ENCODE data around the gene PARP3.
"Not testable (repeated sequence)": the region's sequence is repeated elsewhere in the genome, so short reads cannot be mapped to it uniquely, and the experiment has no call there.

PARP3 gene

GRCh38 chr3:51985063-51985462 is 42.9 kb downstream of the PARP3 start:
- no peak for DNase-seq (ENCODE audit: low read depth in 2 of 2)

GRCh38 chr3:51986010-51986947 is 44.1 kb downstream of the PARP3 start:
- no peak for DNase-seq (ENCODE audit: low read depth in 2 of 2)

- no peak for DNase-seq (ENCODE audit: low read depth in 2 of 2)
These were observed 45.4 kb downstream of the PARP3 start for GRCh38 chr3:51987568-51987967.

- DNase-seq (ENCODE audit: low read depth in 2 of 2) = no peak
These were observed 46.4 kb downstream of the PARP3 start for GRCh38 chr3:51988286-51989146.

GRCh38 chr3:51990501-51990971 is 48.4 kb downstream of the PARP3 start:
- not testable (repeated sequence) for DNase-seq (ENCODE audit: low read depth in 2 of 2)

GRCh38 chr3:51992017-51992682 is 50.0 kb downstream of the PARP3 start:
- DNase-seq (ENCODE audit: low read depth in 2 of 2) = no peak

GRCh38 chr3:51993657-51994056 is 51.5 kb downstream of the PARP3 start:
- DNase-seq (ENCODE audit: low read depth in 2 of 2) = not testable (repeated sequence)

- DNase-seq (ENCODE audit: low read depth in 2 of 2) = no peak
These were observed 52.4 kb downstream of the PARP3 start for GRCh38 chr3:51994530-51994929.

- DNase-seq (ENCODE audit: low read depth in 2 of 2) = peak; percentile 82 to 87
These were observed 53.4 kb downstream of the PARP3 start, which contains the start of gene RPL29 for GRCh38 chr3:51995346-51996163. RPL29 (minus strand) TSS chr3:51995895; CDS start chr3:51995461, 434 bp downstream.

GRCh38 chr3:51997172-51997571 is 55.0 kb downstream of the PARP3 start:
- DNase-seq (ENCODE audit: low read depth in 2 of 2) = no peak

- no peak for DNase-seq (ENCODE audit: low read depth in 2 of 2)
These were observed 55.9 kb downstream of the PARP3 start for GRCh38 chr3:51997935-51998596.

Measured in stimulated activated CD4-positive, alpha-beta T cell treated with anti-CD3 and anti-CD28 coated beads, Interleukin-1b, Interleukin-23, amount 100 ng/mL, for 4 hours (primary cell).